Measurements from ENCODE around the gene ANKRD12. TPM values are rescaled to one million over a fixed set of nuclear protein-coding genes. Genes with fewer than 3 reads are reported as not detected.

Gene ANKRD12
- total RNA-seq, 2 donors from 2014 or later: 22.3 to 32.3 TPM

GRCh38 chr18:9278028-9278427 lies 141.4 kb downstream of the ANKRD12 start:
- peaks cover 38% of the 10 kb centered on the region for H3K36me3 ChIP-seq
- DNase-seq (ENCODE audit: low spot score): no peak

GRCh38 chr18:9280849-9281248 lies 144.3 kb downstream of the ANKRD12 start:
- no peak for DNase-seq (ENCODE audit: low spot score)
- no peak for TF ChIP-seq CTCF (IDR thresholded peaks at IDR 0.05)
- H3K27me3 ChIP-seq: no peaks in the 10 kb centered on the region
- H3K36me3 ChIP-seq: peaks cover 34% of the 10 kb centered on the region
- no peak overlapping the region for H3K27ac ChIP-seq
- no peaks in the 10 kb centered on the region for H3K4me1 ChIP-seq
- H3K9me3 ChIP-seq: no peaks in the 10 kb centered on the region
- no peak overlapping the region for H3K4me3 ChIP-seq

More at GRCh38 chr18:9278028-9278427, 141.4 kb downstream of the ANKRD12 start:
- no peak for TF ChIP-seq CTCF (IDR thresholded peaks at IDR 0.05)
- no peak overlapping the region for H3K27ac ChIP-seq
- H3K27me3 ChIP-seq: no peaks in the 10 kb centered on the region
- no peaks in the 10 kb centered on the region for H3K4me1 ChIP-seq
- H3K4me3 ChIP-seq: no peak overlapping the region
- no peaks in the 10 kb centered on the region for H3K9me3 ChIP-seq

GRCh38 chr18:9281780-9282179 lies 145.2 kb downstream of the ANKRD12 start:
- no peak for DNase-seq (ENCODE audit: low spot score)
- no peak overlapping the region for H3K4me3 ChIP-seq
- no peaks in the 10 kb centered on the region for H3K27me3 ChIP-seq
- no peaks in the 10 kb centered on the region for H3K4me1 ChIP-seq
- no peak overlapping the region for H3K27ac ChIP-seq
- no peak for TF ChIP-seq CTCF (IDR thresholded peaks at IDR 0.05)
- no peaks in the 10 kb centered on the region for H3K9me3 ChIP-seq
- peaks cover 25% of the 10 kb centered on the region for H3K36me3 ChIP-seq

- DNase-seq (ENCODE audit: low spot score): no peak
Observed at GRCh38 chr18:9283791-9284190, 147.2 kb downstream of the ANKRD12 start.

GRCh38 chr18:9285604-9286003 lies 149.0 kb downstream of the ANKRD12 start:
- no peak for TF ChIP-seq CTCF (IDR thresholded peaks at IDR 0.05)
- H3K27ac ChIP-seq: no peak overlapping the region
- no peaks in the 10 kb centered on the region for H3K27me3 ChIP-seq
- DNase-seq (ENCODE audit: low spot score): no peak
- H3K9me3 ChIP-seq: no peaks in the 10 kb centered on the region
- no peak overlapping the region for H3K4me3 ChIP-seq
- peaks cover 2% of the 10 kb centered on the region for H3K36me3 ChIP-seq
- H3K4me1 ChIP-seq: no peaks in the 10 kb centered on the region

More at GRCh38 chr18:9283791-9284190, 147.2 kb downstream of the ANKRD12 start:
- Histone ChIP-seq H3K27ac (no peak overlapping the region), H3K27me3 (no peaks in the 10 kb centered on the region), H3K36me3 (peaks cover 10% of the 10 kb centered on the region), H3K4me3 (no peak overlapping the region), H3K9me3 (no peaks in the 10 kb centered on the region), H3K4me1 (no peaks in the 10 kb centered on the region)
- no peak for TF ChIP-seq CTCF (IDR thresholded peaks at IDR 0.05)

GRCh38 chr18:9287036-9287435 lies 150.5 kb downstream of the ANKRD12 start:
- Histone ChIP-seq H3K27ac (no peak overlapping the region), H3K27me3 (no peaks in the 10 kb centered on the region), H3K9me3 (no peaks in the 10 kb centered on the region), H3K4me1 (no peaks in the 10 kb centered on the region), H3K36me3 (no peaks in the 10 kb centered on the region), H3K4me3 (no peak overlapping the region)
- TF ChIP-seq CTCF (IDR thresholded peaks at IDR 0.05): no peak
- no peak for DNase-seq (ENCODE audit: low spot score)

All from right atrium auricular region (tissue), 2 donors.